Hematopoietic multipotent progenitor cell treated with erythropoietin and hydrocortisone succinate and interleukin-3 and kit ligand, for 4 days (in vitro differentiated cells): Measurements from ENCODE around the gene APOA1.
"Not testable (repeated sequence)": the region's sequence is repeated elsewhere in the genome, so short reads cannot be mapped to it uniquely, and the experiment has no call there.

Source experiments
- DNase-seq: peaks from one replicate; pipeline ENCODE4 v3.0.0-alpha.2; 2015

Gene APOA1

DNA sequence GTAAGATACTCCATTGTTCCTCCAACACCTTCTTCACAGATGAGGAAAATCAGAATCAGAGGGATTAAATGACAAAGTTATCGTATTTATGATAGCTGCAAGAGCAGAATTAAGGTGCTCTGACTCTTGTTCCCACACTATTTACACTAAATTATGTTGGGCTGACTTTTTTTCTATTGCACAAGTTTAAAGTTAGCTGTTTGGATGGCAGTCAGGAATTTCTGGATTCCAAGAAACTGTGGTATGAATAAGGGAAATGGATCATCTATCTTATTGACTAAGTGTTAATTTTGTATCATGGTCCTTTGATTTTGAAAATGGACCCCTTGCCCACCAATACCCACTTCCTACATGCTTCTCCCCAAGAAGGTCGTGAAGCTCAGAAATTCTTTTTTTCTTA lies 19.9 kb upstream of the APOA1 start:
- DNase-seq = no peak

DNA sequence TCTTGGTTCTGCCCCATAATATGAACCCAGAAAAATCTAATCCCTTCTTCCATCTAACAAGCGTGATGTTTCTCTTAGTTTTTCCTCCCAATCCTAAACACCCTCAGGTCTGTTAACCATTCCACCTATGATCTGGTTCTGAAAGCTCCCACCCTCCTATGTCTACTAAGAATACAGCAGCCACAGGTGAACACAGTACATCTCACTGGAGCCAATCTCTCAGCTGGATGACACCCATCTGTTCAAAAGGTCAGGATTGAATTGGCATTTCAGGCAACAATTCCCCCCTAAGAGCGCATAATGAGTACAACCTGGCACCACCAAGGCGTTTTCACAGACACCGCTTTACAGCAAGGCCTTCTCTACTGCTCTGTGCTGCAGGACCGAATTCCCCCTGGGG lies 19.0 kb upstream of the APOA1 start:
- no peak for DNase-seq

DNA sequence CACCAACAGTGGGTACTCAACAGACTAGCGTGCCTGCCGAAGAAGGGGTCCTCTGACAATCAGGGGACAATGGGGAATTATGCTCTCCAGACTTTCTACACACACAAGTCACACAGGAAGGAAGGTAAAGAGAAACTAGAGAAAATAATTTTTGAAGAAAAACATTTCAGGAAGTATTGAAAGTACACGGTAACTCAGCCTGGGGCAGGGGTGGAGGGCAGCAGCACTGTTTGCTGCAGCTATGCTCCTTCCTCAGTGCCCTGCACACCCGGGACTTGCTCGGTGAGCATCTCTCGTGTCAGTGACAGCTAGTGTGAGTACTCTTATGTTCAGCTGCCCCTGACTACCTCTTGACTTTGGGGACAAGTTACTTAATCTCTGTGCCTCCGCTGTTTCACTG lies 18.0 kb upstream of the APOA1 start:
- no peak for DNase-seq

DNA sequence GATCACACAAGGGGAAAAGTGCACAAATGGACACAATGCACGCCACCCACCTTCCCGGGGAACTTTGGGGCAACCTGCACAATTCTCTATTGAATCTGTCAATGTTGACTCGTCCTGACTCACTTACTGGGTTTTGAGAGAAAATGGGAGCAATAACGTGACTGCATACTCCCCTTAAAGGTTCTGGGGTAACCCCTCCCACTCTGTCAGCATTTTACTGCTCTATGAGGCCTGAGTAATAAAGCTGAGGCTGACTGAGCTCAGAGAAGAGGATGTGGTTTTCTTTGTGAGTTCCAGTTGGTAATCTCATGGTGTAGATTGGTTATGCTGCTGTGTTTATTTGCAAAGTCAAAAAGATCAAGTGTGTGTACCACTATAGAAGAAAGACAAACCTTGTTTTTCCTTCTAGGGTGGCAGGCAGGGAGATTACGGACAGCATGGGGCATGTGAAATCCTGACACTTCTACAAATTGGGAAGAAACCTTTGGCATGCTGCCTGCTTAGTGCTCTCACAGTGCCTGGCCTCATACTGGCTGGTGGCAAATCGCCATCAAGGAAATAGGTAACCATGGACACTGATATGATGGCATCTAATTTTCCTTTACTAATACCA lies 16.1 kb upstream of the APOA1 start:
- peak; percentile 96 for DNase-seq

DNA sequence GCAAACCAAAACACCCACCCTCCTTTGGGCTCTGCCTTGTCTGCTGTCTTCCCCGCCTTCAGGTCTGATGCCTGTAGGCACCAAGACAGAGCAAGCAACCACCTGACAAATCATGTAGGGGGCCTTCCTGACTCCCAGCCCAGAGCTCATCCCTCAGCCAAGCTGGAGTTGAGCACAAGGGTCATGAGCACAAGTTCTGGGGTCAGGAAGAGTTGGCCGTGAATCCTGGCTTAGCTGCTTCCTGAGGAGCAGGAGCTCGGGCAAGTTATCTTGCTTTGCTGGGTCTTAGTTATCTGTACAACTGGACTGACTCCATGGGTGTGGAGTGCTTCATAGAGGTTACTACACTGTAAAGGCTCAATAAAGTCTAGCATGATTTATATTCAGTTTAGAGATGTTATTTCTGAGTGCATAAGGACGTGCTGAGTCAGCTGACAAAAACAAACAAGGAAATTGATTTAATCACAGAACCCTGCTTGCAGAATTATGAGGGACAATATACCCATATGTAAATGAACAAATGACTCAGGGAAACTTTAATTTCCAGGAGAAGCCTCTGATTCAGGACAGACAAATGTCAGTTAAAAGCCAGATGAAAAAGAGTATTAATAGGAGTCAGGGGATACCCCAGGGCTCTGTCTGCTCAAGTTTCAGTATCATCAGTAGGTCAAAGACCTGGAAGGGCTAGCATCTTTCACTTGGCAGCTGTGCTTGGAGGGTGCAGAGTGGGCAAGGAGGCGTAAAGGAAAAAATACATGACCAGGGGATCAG lies 15.0 kb upstream of the APOA1 start:
- DNase-seq = peak; percentile 51

DNA sequence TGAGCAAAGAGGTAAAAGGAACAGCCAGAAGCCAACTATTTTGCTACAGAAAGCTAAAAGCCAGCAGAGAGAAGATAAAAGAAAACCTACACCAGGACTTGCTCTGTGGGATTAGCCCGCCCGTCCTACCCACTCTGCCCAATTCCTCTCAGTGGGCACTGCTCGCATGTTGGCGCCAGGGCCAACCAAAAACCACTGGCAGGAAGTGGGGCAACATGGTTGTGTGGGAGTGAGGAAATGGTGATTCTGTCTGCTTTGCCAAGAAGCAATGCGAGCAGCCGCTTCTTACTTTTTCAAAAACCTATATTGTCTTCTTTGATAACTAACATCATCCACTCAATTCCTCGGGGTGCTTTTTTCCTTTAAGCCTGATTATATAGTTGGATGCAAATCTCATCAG lies 14.2 kb upstream of the APOA1 start:
- peak; percentile 87 for DNase-seq

DNA sequence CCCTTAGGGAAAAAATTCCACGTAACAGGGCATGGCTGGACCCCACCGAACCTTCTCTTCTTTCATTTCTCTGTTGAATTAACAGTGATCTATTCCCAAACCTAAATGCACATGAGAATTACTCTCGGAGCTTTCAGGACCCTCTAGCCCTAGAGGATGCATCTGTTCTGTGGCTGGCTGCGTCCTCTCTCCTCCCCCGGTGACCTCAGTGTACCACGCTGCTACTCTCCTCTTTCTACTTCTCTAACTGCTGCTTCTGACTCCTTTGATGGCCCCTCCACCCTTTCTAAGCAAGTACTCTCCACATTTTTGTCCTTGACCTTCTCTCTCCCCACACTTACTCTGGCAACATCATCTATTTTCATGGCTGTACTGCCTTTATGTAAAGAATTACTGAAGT lies 12.1 kb upstream of the APOA1 start:
- DNase-seq = peak; percentile 56

DNA sequence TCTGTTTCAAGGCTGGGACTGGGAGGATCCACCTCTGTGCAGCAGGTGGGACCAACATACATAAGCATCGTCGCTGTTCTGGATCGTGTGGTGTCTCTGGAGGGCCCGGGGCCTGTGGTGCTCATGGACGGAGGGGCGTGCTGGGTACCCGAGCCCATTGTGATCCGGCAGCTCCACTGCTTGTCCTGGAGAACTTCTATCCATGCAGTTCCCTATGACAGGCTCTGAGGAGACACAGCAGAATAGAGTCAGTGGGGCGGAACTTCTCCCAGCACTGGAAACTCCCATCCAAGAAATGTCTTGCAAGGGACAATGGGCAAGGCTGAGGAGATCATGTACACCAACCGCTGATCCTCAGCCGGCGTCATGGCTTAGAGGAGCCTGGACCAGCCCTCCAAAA lies 11.6 kb upstream of the APOA1 start:
- DNase-seq = no peak

DNA sequence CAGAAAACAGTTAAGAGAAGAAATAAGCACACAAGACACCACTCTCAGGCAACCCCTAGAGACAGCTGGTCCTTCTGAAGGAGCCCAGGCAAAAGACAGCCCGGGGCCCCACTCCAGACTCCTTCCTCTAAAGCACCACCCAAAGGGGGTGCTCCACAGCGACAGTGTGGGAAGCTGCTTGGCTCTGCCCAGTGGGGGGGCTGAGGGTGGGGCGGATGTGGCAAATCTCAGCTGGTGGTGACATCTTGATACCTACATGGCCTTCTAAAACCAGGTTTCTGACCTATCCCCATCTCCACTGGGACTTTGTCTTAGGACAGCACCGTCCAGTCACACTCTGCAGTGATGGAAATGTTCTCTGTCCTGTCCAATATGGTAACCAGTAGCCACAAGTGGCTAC lies 10.2 kb upstream of the APOA1 start:
- no peak for DNase-seq

DNA sequence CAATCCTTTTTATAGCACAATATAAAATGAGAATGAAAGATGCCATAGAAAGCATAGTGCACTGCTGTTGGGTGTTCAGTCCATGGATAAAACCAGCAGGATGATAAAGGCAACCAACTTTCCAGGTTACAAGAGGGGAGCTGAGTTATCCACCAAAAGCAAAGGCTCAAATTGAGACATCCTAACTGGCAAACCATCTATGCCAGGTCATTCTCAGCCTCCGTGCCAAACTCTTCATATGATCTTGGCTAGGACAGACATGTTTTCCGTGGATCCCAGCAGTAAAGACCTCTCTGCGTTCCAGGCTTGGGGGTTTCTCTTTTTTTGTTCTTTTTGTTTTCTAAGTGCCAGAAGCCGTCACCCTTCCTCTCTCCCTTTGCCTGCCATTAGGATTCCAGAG lies 7.3 kb upstream of the APOA1 start:
- DNase-seq = no peak

DNA sequence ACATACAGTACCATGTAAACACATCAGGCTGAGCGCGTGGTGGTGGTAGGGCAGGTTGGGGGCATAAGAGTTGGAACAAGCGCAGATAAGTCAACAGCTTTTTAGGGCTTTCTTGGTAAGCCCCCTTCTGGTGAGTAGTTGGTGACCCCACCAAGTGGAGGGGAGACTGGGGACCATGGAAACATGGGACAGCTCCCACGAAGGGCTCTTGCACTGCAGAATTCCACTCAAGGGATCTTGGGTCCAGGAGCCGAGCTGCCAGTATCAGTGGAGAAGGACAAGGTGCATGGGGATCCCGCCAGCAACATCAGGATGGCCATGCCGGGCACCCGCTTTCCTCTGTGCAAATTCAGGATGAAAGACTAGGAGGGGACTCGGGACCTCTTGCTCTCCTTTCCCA lies 6.2 kb upstream of the APOA1 start:
- DNase-seq = no peak

DNA sequence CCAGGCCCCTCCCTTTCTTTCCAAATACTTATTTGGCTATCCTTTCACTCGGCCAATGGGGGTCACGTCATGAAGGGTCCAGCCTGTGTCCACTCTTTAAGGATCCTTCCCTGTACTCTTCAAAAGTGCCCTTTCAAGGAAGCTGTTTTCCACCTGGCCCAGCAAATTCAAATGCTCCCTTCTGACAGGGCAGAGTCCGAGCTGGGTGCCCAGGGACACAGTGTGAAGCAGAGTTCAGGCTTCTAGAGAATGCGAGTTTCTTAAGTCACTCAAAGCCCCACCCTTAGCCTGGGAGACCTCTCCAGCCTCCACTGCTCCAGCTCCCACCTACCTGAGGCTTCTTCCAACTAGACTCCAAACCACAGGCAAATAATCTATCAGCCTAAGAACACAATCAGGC lies 5.5 kb upstream of the APOA1 start:
- DNase-seq = no peak

DNA sequence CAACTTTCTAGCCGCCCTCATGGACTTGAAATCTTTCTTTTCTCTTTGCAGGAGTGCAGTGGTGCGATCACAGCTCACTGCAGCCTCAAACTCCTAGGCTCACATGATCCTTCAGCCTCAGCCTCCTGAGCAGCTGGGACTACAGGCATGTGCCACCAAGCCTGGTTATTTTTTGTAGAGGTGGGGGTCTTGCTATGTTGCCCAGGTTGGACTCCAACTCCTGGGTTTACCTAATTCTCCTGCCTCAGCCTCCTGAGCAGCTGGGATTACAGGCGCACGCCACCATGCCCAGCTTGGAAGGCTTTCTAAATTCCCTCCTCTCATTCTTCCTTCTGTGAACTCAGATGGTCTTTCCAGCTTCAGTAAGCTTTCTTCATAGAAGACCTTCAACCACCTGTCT lies 4.7 kb upstream of the APOA1 start:
- DNase-seq = no peak

DNA sequence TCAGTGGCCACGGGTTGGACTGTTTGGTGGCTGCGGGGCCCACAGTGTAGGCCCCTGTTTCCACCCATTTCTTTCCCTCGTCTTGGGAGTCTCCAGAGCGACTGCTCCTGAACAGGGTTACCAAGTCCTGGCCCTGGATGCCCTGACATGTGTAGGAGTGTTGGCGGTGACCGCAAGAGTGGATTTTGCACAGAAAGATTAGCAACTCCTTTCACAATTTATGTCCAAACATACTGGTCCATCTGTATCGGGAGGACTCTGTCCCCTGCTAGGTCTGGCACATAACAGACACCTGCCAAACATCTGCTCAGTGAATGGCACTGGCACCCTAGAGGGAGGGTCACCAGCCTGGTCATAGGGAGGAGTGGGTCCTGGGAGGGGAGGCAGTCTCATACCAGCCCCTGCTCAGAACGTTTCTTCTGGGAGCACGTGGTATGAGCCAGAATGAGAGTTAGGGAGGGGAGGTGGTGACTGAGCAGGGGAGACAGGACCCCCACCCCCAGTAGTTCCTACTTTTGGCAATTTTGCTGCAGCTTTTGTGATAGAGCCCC lies 3.4 kb upstream of the APOA1 start:
- DNase-seq = no peak

DNA sequence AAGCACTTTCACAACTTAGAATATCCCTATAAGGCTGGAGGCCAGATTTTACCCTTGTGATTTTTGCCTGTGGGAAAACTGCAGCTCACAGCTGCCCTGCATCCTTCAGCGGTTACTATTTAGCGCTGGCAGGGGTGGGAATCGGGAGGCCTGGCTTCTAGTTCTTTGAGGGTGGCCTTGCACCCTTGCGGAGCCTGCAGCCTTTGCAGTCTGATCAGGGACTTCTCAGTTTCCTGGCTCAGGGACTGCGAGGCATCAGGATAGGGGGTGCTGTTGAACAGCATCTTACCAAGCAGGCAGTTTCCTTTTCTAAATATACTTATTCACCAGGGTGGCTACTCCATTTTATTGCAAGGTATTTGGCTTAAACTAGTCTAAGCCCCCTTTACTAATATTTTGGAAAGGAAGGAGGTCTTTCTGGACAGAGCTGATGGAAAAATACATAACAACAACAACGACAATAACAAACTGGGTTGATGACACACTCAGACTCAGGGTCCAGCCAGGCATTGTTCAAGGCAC lies 2.9 kb upstream of the APOA1 start:
- peak; percentile 49 for DNase-seq

DNA sequence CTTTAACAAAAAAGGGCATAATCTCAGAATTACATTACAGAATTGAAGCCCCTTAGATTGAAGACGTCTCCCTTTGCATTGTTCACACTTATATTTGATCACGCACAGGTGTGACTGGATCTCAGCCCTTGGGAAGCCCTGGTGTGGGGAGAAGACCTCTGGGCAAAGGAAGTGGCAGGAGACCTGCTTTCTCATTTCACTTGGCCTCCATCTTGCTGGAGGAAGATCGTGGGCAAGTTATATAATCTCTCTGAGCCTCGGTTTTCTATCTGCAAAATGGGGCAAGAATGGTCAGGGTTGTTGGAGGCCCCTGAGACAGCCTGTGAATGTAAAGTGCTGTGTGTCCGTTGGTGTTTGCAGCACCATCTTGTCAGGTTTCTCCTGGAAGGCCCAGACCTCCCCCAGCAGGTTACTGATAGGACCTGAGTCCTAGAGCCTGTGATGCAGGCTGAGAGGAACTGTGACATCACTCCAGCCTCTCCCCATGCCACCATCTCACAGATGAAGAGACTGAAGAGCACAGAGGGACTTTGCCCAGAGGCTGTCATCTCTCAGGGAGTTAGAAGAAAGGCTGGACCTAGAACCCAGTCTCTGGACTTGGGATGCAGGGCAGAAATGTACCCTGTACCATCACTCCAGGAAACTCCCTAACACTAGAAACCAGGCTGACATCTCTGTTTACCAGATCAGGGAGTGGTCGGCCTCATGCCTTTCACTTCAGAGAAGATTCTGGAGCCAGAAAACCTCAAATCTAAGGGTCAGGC lies 1.1 kb upstream of the APOA1 start:
- DNase-seq = no peak

DNA sequence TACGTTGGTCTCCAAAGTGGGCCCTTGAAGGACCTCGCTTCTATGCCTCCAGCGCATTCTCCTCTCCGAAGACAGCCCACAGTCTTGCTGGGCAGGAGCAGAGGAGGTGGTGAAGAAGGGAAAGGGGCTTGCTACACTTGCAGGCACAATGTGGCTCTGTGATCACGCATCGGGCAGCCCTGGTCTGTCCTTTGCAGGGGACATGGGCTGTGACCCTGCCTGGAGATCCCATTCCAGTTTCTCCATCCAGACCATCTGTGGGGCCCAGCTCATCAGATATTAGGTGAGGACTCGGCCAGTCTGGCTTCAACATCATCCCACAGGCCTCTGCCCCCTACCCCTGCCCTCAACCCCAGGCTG lies 810 bp downstream of the APOA1 start:
- no peak for DNase-seq

DNA sequence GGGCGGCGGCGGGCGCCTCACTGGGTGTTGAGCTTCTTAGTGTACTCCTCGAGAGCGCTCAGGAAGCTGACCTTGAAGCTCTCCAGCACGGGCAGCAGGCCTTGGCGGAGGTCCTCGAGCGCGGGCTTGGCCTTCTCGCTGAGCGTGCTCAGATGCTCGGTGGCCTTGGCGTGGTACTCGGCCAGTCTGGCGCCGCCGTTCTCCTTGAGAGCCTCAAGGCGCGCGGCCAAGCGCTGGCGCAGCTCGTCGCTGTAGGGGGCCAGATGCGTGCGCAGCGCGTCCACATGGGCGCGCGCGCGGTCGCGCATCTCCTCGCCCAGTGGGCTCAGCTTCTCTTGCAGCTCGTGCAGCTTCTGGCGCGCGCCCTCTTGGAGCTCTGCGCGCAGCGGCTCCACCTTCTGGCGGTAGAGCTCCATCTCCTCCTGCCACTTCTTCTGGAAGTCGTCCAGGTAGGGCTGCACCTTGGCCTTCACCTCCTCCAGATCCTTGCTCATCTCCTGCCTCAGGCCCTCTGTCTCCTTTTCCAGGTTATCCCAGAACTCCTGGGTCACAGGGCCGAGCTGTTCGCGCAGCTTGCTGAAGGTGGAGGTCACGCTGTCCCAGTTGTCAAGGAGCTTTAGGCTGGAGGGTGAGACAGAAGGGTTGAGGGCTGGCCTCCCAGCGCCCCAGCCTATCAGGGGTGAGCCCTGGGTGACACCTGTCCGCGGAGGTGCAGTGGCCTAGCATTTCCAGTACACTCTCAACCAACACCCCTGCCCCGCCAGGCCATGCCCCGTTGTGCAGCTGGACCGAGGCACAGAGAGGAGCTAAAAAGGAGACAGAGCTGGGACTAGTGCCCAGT lies 1.4 kb downstream of the APOA1 start:
- peak; percentile 97 for DNase-seq

DNA sequence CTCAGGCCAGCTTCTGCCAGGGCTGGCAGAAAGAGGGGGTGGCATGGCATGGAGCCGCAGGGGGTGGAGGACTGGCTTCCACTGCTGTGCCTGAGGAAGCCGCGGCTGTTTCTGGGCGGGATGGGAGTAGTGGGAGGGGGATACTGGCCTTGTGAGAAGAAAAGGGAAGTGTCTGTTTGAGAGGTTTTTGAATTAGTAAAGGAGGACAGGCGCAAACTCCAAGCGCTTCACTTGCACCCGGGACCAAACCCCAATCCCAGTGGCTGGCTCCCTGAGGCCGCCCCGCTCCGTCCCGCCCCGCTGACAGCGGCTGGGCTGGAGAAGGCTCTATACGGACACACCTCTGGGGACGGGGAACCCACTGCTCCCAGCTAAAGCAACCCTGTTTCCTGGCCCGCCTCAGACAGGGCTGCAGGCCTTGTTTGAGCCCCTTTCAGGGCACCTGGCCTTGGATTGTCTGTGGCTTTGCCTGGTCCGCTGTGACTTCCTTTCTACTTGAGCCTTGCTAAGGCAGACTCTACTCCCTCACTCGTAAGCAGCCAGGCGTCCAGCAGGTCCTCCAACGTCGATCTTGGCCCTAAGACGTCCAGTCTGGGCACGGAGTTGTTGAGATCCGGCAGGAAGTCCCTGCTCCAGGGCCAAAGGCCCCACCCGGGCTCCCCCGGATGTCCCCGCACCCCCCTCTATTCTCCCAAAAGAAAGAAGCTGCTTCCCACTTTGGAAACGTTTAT lies 2.2 kb downstream of the APOA1 start:
- peak; percentile 74 for DNase-seq

DNA sequence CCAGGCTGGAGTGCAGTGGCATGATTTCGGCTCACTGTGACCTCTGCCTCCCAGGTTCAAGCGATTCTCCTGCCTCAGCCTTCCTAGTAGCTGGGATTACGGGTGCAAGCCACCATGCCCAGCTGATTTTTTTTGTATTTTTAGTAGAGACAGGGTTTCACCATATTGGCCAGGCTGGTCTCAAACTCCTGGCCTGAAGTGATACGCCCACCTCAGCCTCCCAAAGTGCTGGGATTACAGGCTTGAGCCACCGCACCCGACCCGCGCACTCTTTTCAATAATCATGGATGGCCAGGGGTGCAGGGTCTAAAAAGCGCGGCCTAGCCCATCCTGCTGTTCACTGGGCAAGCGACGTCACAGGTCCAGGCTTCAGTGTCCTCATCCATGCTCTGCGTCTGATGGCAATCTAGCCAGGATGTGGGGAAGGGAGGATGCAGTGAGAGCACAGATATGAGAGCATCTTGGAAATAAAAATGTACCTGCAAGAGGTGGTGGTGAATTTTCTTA lies 2.8 kb downstream of the APOA1 start:
- DNase-seq = not testable (repeated sequence)

DNA sequence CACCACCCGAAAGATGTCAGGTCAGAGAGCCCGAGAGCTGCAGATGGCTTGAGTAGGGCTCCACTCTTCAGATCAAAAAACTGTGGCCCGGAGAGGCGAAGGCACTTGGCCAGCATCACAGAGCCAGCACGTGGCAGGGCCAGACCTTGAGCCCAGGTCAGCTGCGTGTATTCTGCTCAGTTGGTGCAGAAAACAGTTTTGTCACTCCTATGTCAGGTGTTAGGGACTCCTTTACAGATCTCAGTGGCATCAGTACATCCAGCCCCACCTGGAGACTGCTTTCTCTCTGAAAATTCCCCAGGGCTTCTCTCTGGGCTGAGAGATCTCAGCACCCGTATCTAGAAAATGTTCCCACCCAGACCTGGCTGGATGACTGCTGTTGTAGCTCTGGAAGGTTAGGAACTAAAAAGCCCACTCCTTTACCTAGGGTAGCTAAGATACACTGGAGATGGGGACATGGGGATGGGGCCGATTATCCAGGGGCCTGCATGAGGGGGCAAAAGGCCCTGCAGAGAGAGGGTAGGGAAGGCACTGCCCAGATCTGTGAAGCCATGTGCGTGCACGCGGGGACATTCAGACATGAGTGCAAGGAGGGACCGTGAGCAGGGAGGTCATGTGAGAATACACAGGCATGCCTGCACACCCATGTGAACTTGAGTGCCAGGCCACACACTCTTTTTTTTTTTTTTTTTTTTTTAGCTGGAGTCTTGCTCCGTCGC lies 3.4 kb downstream of the APOA1 start:
- no peak for DNase-seq
